Uterus (tissue), 2 donors: ENCODE results near the gene TCF19.

Experiments used
- POLR2A ChIP-seq, 2 donors: fragments of 450-650 bp; IDR thresholded peaks; one replicate each; pipeline ENCODE4 v1.6.1; 2016; ENCODE audit warnings: antibody characterized with exemption in 2 of 2, mild to moderate bottlenecking in 1 of 2, moderate library complexity in 1 of 2
- TF ChIP-seq, protein P1 (sequence below), 4 experiments: fragments of 200-600 bp in 2 of 4; fragments of 450-650 bp in 2 of 4; sonication (generic) in 2 of 4; IDR thresholded peaks; one replicate each; pipeline ENCODE4 v1.5.1; 2016 to 2019; ENCODE audit warnings: antibody characterized with exemption in 4 of 4, mild to moderate bottlenecking in 2 of 4, moderate library complexity in 1 of 4

DNA sequence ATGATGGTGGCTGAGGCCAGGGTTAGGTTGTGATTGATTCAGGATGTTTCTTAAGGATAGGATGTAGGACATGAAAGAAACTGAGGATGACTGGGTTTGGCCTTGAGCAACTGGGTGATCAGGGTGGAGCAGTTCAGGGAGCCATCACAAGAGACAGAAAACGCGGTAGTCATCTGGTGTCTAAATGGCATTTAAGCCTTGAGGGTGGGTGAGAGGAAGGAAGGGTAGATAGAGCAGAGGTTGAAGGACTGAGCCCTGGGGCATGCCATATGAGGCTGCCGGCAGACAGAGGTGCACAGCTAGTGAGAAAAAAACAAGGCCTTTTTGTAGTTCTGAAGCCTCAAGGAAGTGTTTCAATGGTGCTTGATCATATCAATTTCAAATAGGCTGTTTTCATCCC lies 10.2 kb downstream of the TCF19 start:
- TF ChIP-seq, protein P1, sequence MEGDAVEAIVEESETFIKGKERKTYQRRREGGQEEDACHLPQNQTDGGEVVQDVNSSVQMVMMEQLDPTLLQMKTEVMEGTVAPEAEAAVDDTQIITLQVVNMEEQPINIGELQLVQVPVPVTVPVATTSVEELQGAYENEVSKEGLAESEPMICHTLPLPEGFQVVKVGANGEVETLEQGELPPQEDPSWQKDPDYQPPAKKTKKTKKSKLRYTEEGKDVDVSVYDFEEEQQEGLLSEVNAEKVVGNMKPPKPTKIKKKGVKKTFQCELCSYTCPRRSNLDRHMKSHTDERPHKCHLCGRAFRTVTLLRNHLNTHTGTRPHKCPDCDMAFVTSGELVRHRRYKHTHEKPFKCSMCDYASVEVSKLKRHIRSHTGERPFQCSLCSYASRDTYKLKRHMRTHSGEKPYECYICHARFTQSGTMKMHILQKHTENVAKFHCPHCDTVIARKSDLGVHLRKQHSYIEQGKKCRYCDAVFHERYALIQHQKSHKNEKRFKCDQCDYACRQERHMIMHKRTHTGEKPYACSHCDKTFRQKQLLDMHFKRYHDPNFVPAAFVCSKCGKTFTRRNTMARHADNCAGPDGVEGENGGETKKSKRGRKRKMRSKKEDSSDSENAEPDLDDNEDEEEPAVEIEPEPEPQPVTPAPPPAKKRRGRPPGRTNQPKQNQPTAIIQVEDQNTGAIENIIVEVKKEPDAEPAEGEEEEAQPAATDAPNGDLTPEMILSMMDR (IDR thresholded peaks at IDR 0.05): no peak
- no peak for TF ChIP-seq POLR2A (IDR thresholded peaks at IDR 0.05)
